HUES64 (cell line): ENCODE results near the gene CD74.

Experiments
- H3K27ac ChIP-seq: 2 replicates; pipeline ENCODE4 v1.7.0; 2013; ENCODE audit warnings: low read depth, low read length, inconsistent platforms
- H3K27me3 ChIP-seq: 2 replicates; pipeline ENCODE4 v1.6.1; 2013; ENCODE audit warnings: mild to moderate bottlenecking, low read length; ENCODE audit not compliant: insufficient read depth
- H3K36me3 ChIP-seq: 2 replicates; pipeline ENCODE4 v1.6.1; 2013; ENCODE audit warnings: mild to moderate bottlenecking, low read length; ENCODE audit not compliant: insufficient read depth
- H3K4me1 ChIP-seq: 2 replicates; pipeline ENCODE4 v1.6.1; 2013; ENCODE audit warnings: mild to moderate bottlenecking, low read length, moderate library complexity; ENCODE audit not compliant: insufficient read depth
- H3K4me3 ChIP-seq: 2 replicates; pipeline ENCODE4 v1.5.1; 2013; ENCODE audit warnings: mild to moderate bottlenecking, low read length, moderate library complexity
- H3K9ac ChIP-seq: 2 replicates; pipeline ENCODE4 v1.6.1; 2013; ENCODE audit warnings: mild to moderate bottlenecking, low read depth, low read length
- H3K9me3 ChIP-seq: 2 replicates; pipeline ENCODE4 v1.6.1; 2013; ENCODE audit warnings: low read depth, low read length; ENCODE audit not compliant: insufficient read depth
- WGBS: fragments of 150-250, 120-280 bp; methylation state at CpG from one replicate; pipeline ENCODE4 v1.1.7; 2013; ENCODE audit warnings: missing lambda C conversion rate; 5-methylcytosine and 5-hydroxymethylcytosine counted together

Gene CD74

DNA sequence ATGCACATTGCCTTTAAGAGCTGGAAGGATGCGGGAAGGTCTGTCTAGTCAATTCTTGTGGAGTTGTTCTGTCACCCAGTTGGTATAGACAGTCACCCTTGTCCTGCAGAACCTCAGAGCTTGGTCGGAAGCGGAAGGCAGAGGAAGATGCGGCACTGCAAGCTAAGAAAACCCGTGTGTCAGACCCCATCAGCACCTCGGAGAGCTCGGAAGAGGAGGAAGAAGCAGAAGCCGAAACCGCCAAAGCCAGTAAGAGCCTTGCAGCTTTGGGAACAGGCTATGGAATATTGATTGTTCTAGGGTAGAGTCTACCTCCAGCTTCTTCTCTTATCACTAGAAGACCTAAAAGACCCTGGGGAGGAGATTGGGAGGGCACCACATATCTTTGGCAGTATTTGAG is 48.7 kb downstream of the CD74 start:
- 93% methylated on average over 9 of the region's 9 CpGs for WGBS
- no peaks in the 10 kb centered on the region for H3K9me3 ChIP-seq
- no peaks in the 10 kb centered on the region for H3K27me3 ChIP-seq
- H3K9ac ChIP-seq: no peak overlapping the region
- no peak overlapping the region for H3K27ac ChIP-seq
- peaks cover 90% of the 10 kb centered on the region for H3K36me3 ChIP-seq
- no peaks in the 10 kb centered on the region for H3K4me1 ChIP-seq
- H3K4me3 ChIP-seq: no peak overlapping the region

DNA sequence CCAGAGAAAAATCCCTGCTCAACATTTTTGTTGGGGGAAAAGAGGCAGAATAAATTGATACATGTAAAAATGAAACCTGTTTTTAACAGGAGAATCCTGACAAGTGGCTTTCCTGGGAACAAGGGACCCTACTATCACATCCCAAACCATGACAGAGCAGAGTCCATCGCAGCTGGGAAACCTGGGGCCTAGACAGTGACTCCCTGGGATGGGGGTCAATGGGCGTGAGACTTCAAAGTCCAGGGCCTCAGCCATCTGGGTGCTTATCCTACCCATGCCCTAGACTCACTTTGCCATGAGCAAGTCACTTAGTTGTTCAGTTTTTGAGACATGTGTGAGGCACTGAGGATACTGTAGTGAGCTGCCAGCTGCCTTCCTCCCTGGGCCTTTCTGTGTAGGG is 49.5 kb downstream of the CD74 start:
- no peaks in the 10 kb centered on the region for H3K4me1 ChIP-seq
- no peaks in the 10 kb centered on the region for H3K27me3 ChIP-seq
- H3K9me3 ChIP-seq: no peaks in the 10 kb centered on the region
- 96% methylated on average over 2 of the region's 2 CpGs for WGBS
- no peak overlapping the region for H3K27ac ChIP-seq
- H3K9ac ChIP-seq: no peak overlapping the region
- peaks cover 82% of the 10 kb centered on the region for H3K36me3 ChIP-seq
- H3K4me3 ChIP-seq: no peak overlapping the region

DNA sequence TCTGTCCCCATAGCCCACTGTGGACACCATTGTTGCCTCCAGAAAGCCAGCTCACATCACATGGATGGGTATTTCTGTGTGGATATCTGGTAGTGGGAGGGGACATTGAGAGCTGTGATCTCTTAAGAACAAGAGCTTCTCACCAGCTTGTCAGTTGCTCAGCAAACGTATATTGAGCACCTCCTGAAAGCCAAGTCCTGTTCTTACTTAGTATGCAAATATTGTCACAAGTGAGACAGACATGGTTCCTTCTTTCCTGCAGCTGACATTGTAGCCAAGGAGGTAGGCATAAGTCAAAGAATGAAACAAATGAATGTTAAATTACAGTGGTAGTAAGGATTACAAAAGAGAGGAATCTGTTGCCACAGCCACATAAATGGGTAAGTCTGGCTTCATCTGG is 51.4 kb downstream of the CD74 start:
- no peak overlapping the region for H3K27ac ChIP-seq
- no peak overlapping the region for H3K9ac ChIP-seq
- H3K9me3 ChIP-seq: no peaks in the 10 kb centered on the region
- peaks cover 69% of the 10 kb centered on the region for H3K36me3 ChIP-seq
- no peak overlapping the region for H3K4me3 ChIP-seq
- no peaks in the 10 kb centered on the region for H3K27me3 ChIP-seq
- peaks cover 4% of the 10 kb centered on the region for H3K4me1 ChIP-seq
- 94% methylated on average over 1 of the region's 1 CpG for WGBS

DNA sequence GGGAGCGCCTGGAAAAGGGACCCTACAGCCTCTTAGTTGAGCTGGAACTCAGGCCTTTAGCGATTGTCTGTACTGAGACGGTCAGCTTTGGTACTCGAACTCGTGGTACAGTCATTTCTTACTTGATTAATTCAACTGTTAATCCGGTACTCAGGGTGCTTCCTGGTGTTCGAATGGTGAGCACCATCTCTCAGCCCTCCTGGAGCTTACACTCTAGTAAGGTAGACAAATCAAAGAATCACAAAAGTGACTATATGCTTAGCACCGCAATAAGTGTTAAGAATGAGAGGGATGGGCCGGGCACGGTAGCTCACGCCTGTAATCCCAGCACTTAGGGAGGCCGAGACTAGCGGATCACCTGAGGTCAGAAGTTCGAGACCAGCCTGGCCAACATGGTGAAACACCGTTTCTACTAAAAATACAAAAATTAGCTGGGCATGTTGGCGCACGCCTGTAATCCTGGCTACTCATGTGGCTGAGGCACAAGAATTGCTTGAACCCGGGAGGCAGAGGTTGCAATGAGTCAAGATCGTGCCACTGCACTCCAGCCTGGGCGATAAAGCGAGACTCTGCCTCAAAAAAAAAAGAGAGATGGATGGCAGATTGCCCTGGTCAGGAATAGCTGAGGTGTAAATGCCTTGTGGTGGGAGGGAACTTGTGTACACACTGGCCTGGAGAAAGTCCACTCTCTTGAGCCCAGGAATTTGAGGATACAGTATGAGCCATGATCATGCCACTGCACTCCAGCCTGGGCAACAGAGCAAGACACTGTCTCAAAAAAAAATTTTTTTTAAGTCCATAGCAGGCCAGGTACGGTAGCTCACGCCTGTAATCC is 54.2 kb downstream of the CD74 start:
- Histone ChIP-seq H3K27ac (peak overlapping the region; percentile 80), H3K9ac (peak overlapping the region; percentile 98), H3K9me3 (no peaks in the 10 kb centered on the region), H3K4me3 (peak overlapping the region; percentile 98), H3K36me3 (peaks cover 41% of the 10 kb centered on the region), H3K4me1 (peaks cover 4% of the 10 kb centered on the region), H3K27me3 (no peaks in the 10 kb centered on the region)
- 48% methylated on average over 23 of the region's 23 CpGs for WGBS

DNA sequence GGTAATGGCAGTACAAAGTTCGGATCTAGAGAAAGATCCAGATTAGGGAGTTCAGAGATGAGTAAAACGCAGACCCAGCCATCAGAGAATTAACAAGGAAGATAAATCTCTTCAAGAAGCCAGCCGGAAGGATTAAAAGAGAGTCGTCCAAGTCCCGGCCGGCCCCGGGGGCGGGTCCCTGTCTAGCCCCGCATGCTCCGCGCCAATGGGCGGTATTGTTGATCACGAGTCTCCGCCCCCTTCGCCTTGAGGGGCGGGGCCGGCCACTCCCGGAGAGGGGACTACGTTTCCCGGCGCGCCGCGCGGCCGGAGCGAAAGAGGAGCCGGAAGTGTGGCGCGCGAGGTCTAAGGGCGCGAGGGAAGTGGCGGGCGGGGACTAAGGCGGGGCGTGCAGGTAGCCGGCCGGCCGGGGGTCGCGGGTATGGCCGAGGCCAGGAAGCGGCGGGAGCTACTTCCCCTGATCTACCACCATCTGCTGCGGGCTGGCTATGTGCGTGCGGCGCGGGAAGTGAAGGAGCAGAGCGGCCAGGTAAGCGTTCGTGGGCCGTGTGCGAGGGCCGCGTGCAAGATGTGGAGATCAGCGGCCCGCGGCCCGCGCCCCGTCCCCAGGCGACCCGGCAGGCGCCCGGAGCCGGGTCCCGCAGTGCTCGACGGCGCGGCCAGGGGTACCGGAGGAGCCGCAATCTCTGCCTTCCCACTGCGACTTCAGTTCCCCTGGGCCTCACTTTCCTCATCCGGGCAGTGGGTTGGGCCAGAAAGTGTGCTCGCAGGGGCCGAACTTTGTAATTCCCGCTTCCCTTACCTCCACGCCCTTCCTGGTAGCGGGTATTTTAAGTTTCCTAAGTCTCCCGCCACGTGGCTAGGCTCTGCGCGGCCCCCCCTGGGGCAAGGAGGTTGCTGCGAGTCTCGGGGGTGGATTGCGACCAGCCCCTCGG is 55.1 kb downstream of the CD74 start, which contains the start of gene TCOF1:
TCOF1 (plus strand) TSS at position 372 of the 935 bp plus-strand sequence; CDS start at position 422, 50 bp downstream.
- Histone ChIP-seq H3K36me3 (peaks cover 32% of the 10 kb centered on the region), H3K27ac (peak within 1 kb of the TSS; percentile 80), H3K4me3 (peak within 1 kb of the TSS; percentile 98), H3K4me1 (peaks cover 4% of the 10 kb centered on the region), H3K9me3 (no peaks in the 10 kb centered on the region), H3K9ac (peak within 1 kb of the TSS; percentile 98), H3K27me3 (no peaks in the 10 kb centered on the region)
- under 1% methylated on average over 90 of the region's 90 CpGs for WGBS

DNA sequence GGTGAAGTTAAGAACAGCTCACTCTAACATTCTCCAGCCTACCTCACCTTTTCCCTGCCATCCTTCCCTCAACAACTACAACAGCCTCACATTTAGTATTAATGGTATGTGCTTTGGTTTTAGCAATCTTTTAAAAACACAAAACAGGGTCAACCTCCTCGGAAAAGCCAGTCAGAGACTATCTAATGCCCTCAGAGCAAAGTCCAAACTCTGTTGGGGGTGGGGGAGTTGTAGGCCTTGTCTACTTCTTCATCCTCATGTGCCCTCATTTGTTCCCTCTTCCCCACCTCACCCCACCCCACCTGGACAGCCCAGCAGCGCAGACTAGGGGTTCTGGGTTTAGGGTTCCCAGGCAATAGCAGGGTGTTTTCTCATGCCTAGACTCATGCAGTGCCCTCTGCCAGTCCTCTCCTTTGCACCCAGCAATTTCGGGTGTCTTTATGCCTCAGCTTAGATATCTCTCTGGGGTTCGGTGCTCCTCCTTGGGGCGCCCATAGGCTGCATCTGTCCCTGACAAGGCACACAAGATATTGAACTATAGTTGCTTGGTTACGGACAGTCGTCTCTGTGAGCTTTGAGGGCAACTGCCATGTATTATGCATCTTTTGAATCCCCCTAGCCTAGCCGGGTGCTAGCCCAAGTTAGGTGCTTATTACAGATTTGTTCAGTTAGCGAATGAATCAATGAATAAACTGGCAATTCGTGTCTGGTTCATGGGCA is 56.0 kb downstream of the CD74 start:
- H3K27ac ChIP-seq: 0 out of 2 replicates have a peak overlapping the region, but pooled peaks have one; percentile 33

GRCh38 chr5:150355791-150356190 is 56.9 kb downstream of the CD74 start:
- Histone ChIP-seq H3K9ac (no peak overlapping the region), H3K4me3 (no peak overlapping the region), H3K9me3 (no peaks in the 10 kb centered on the region), H3K27ac (no peak overlapping the region), H3K4me1 (peaks cover 7% of the 10 kb centered on the region), H3K36me3 (peaks cover 14% of the 10 kb centered on the region), H3K27me3 (no peaks in the 10 kb centered on the region)
- 96% methylated on average over 2 of the region's 2 CpGs for WGBS

More for the DNA sequence above, 56.0 kb downstream of the CD74 start:
- Histone ChIP-seq H3K9me3 (no peaks in the 10 kb centered on the region), H3K27me3 (no peaks in the 10 kb centered on the region), H3K9ac (peak overlapping the region; percentile 37), H3K4me1 (peaks cover 4% of the 10 kb centered on the region), H3K4me3 (peak overlapping the region; percentile 45), H3K36me3 (peaks cover 23% of the 10 kb centered on the region)
- 78% methylated on average over 9 of the region's 10 CpGs for WGBS

GRCh38 chr5:150353032-150353675 is 59.6 kb downstream of the CD74 start:
- H3K4me3 ChIP-seq: no peak overlapping the region
- WGBS: 91% methylated on average over 3 of the region's 3 CpGs

GRCh38 chr5:150352244-150353031 is 60.3 kb downstream of the CD74 start:
- Histone ChIP-seq H3K36me3 (no peaks in the 10 kb centered on the region), H3K9ac (no peak overlapping the region), H3K4me1 (peaks cover 9% of the 10 kb centered on the region), H3K4me3 (no peak overlapping the region), H3K9me3 (no peaks in the 10 kb centered on the region), H3K27ac (no peak overlapping the region), H3K27me3 (no peaks in the 10 kb centered on the region)
- WGBS: 82% methylated on average over 6 of the region's 6 CpGs

More at GRCh38 chr5:150353032-150353675, 59.6 kb downstream of the CD74 start:
- Histone ChIP-seq H3K36me3 (no peaks in the 10 kb centered on the region), H3K27me3 (no peaks in the 10 kb centered on the region), H3K9me3 (no peaks in the 10 kb centered on the region), H3K4me1 (peaks cover 9% of the 10 kb centered on the region), H3K9ac (no peak overlapping the region), H3K27ac (no peak overlapping the region)
